ENCODE data around the gene MRPS30.
"Not testable (repeated sequence)": the region's sequence is repeated elsewhere in the genome, so short reads cannot be mapped to it uniquely, and the experiment has no call there.

MRPS30 gene

DNA sequence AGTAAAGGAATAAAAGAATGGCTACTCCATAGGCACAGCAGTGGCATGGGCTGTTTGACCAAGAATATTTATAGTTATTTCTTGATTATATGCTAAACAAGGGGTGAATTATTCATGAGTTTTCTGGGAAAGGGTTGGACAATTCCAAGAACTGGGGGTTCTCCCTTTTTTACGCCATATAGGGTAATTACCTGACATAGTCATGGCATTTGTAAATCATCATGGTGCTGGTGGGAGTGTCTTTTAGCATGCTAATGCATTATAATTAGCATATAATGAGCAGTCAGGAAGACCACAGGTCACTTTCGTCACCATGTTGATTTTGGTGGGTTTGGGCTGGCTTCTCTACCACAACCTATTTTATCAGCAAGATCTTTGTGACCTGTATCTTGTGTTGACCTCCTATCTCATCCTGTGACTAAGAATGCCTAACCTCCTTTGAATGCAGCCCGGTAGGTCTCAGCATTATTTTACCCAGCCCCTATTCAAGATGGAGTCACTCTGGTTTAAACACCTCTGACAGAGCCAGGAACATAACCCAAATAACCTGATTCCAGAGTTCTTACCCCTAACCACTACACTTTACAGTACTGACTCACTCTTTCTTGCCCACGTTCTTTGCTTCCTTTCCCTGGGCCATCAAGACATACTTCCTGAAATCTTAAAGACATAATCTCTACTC is 25.0 kb upstream of the MRPS30 start:
- Histone ChIP-seq H3K27ac (replicated peaks; ENCODE audit: low read length) (no peak overlapping the region), H4K8ac (ENCODE audit: low read depth, low read length) (no peak overlapping the region), H3K9me3 (replicated peaks in 1 of 2; ENCODE audit: control insufficient read depth in 2 of 2, insufficient read depth in 1 of 2, low read depth in 1 of 2, low read length in 2 of 2) (peaks cover 1 to 25% of the 10 kb centered on the region in 2 donors), H2BK15ac (ENCODE audit: low read length) (no peak overlapping the region), H3K23ac (ENCODE audit: low read depth, low read length, poor library complexity) (no peak overlapping the region), H2BK12ac (ENCODE audit: low read length) (no peak overlapping the region), H2AK5ac (ENCODE audit: low read depth, low read length) (no peak overlapping the region), H3K79me1 (ENCODE audit: low read depth, low read length) (no peaks in the 10 kb centered on the region), H3K36me3 (replicated peaks in 1 of 2; ENCODE audit: control insufficient read depth in 2 of 2, insufficient read depth in 2 of 2, low read length in 2 of 2) (no peaks in the 10 kb centered on the region), H3K27me3 (ENCODE audit: control insufficient read depth in 3 of 3, insufficient read depth in 3 of 3, low read depth in 1 of 3, low read length in 3 of 3) (no peaks in the 10 kb centered on the region), H3K4me3 (ENCODE audit: low read length in 2 of 2) (no peak overlapping the region), H2BK5ac (ENCODE audit: low read length) (no peak overlapping the region), H3K4me1 (ENCODE audit: control insufficient read depth in 2 of 2, insufficient read depth in 1 of 2, low read depth in 1 of 2, low read length in 2 of 2) (no peaks in the 10 kb centered on the region), H2AFZ (ENCODE audit: low read length) (no peak overlapping the region), H3K9ac (ENCODE audit: low read depth, low read length, poor library complexity) (no peak overlapping the region), H4K91ac (ENCODE audit: low read depth, low read length, poor library complexity) (no peak overlapping the region), H2BK120ac (ENCODE audit: low read depth, low read length) (no peak overlapping the region), H3K14ac (ENCODE audit: low read length) (no peak overlapping the region), H3K4me2 (ENCODE audit: insufficient read depth, low read length, poor library complexity, severe bottlenecking) (no peak overlapping the region), H3K4ac (ENCODE audit: low read length) (no peak overlapping the region), H3K18ac (ENCODE audit: low read length) (no peak overlapping the region)
- no peak for DNase-seq (ENCODE audit: low spot score)
- WGBS, 2 donors (ENCODE audit: extremely low coverage in 2 of 2, insufficient read length in 2 of 2, insufficient replicate concordance in 1 of 2): no CpG with 5 or more reads among the region's 4 CpGs

GRCh38 chr5:44787731-44788130 is 21.0 kb upstream of the MRPS30 start:
- DNase-seq (ENCODE audit: low spot score): no peak
- Histone ChIP-seq H2AFZ (ENCODE audit: low read length) (no peak overlapping the region), H4K8ac (ENCODE audit: low read depth, low read length) (no peak overlapping the region), H3K4me1 (ENCODE audit: control insufficient read depth in 2 of 2, insufficient read depth in 1 of 2, low read depth in 1 of 2, low read length in 2 of 2) (no peaks in the 10 kb centered on the region), H3K27me3 (ENCODE audit: control insufficient read depth in 3 of 3, insufficient read depth in 3 of 3, low read depth in 1 of 3, low read length in 3 of 3) (no peaks in the 10 kb centered on the region), H3K36me3 (replicated peaks in 1 of 2; ENCODE audit: control insufficient read depth in 2 of 2, insufficient read depth in 2 of 2, low read length in 2 of 2) (no peaks in the 10 kb centered on the region), H2AK5ac (ENCODE audit: low read depth, low read length) (no peak overlapping the region), H2BK12ac (ENCODE audit: low read length) (no peak overlapping the region), H3K18ac (ENCODE audit: low read length) (no peak overlapping the region), H3K23ac (ENCODE audit: low read depth, low read length, poor library complexity) (no peak overlapping the region), H3K9me3 (replicated peaks in 1 of 2; ENCODE audit: control insufficient read depth in 2 of 2, insufficient read depth in 1 of 2, low read depth in 1 of 2, low read length in 2 of 2) (peaks cover 1 to 27% of the 10 kb centered on the region in 2 donors), H3K14ac (ENCODE audit: low read length) (no peak overlapping the region), H3K27ac (replicated peaks; ENCODE audit: low read length) (no peak overlapping the region), H4K91ac (ENCODE audit: low read depth, low read length, poor library complexity) (no peak overlapping the region), H3K9ac (ENCODE audit: low read depth, low read length, poor library complexity) (no peak overlapping the region), H3K4ac (ENCODE audit: low read length) (no peak overlapping the region), H3K4me2 (ENCODE audit: insufficient read depth, low read length, poor library complexity, severe bottlenecking) (no peak overlapping the region), H2BK5ac (ENCODE audit: low read length) (no peak overlapping the region), H3K79me1 (ENCODE audit: low read depth, low read length) (no peaks in the 10 kb centered on the region), H2BK15ac (ENCODE audit: low read length) (no peak overlapping the region), H3K4me3 (ENCODE audit: low read length in 2 of 2) (no peak overlapping the region), H2BK120ac (ENCODE audit: low read depth, low read length) (no peak overlapping the region)
- WGBS, 2 donors (ENCODE audit: extremely low coverage in 2 of 2, insufficient read length in 2 of 2, insufficient replicate concordance in 1 of 2): no CpG with 5 or more reads among the region's 3 CpGs

DNA sequence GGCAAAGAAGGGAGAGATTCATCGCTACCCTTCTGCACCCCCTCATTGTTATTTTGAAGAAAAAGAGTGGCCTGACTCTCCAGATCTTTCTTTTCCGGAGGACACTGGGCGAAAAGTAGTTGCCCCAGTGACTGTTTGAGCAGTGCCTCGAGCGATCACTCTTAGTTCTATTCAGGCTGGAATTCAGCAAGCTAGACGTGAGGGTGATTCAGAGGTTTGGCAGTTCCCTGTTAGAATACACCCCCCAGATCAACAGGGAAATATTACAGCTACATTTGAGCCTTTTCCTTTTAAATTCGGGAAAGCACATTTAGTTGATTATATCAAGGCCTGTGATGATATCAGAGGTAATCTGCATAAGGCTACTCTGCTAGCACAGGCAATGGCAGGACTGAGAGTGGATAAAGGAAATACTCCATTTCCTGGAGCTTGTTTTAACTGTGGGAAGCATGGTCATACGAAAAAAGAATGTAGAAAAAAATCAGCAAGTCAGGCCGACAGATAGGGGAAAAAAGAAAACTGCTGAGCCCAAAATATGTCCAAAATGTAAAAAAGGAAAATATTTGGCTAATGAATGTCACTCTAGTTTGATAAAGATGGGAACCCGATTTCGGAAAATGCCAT is 19.3 kb upstream of the MRPS30 start:
- H2BK120ac ChIP-seq (ENCODE audit: low read depth, low read length); H3K23ac ChIP-seq (ENCODE audit: low read depth, low read length, poor library complexity); H3K4ac ChIP-seq (ENCODE audit: low read length); H3K79me1 ChIP-seq (ENCODE audit: low read depth, low read length); H2AK5ac ChIP-seq (ENCODE audit: low read depth, low read length); H4K8ac ChIP-seq (ENCODE audit: low read depth, low read length); H2AFZ ChIP-seq (ENCODE audit: low read length); H2BK15ac ChIP-seq (ENCODE audit: low read length); H3K4me2 ChIP-seq (ENCODE audit: insufficient read depth, low read length, poor library complexity, severe bottlenecking); H2BK5ac ChIP-seq (ENCODE audit: low read length); H3K4me1 ChIP-seq (ENCODE audit: control insufficient read depth in 2 of 2, insufficient read depth in 1 of 2, low read depth in 1 of 2, low read length in 2 of 2); H3K9ac ChIP-seq (ENCODE audit: low read depth, low read length, poor library complexity); H3K4me3 ChIP-seq (ENCODE audit: low read length in 2 of 2); H3K18ac ChIP-seq (ENCODE audit: low read length); H2BK12ac ChIP-seq (ENCODE audit: low read length); H4K91ac ChIP-seq (ENCODE audit: low read depth, low read length, poor library complexity); H3K27ac ChIP-seq (replicated peaks; ENCODE audit: low read length); DNase-seq (ENCODE audit: low spot score); H3K36me3 ChIP-seq (replicated peaks in 1 of 2; ENCODE audit: control insufficient read depth in 2 of 2, insufficient read depth in 2 of 2, low read length in 2 of 2); H3K27me3 ChIP-seq (ENCODE audit: control insufficient read depth in 3 of 3, insufficient read depth in 3 of 3, low read depth in 1 of 3, low read length in 3 of 3); H3K14ac ChIP-seq (ENCODE audit: low read length): not testable (repeated sequence)
- no CpG with 5 or more reads among the region's 11 CpGs for WGBS, 2 donors (ENCODE audit: extremely low coverage in 2 of 2, insufficient read length in 2 of 2, insufficient replicate concordance in 1 of 2)
- H3K9me3 ChIP-seq (replicated peaks in 1 of 2; ENCODE audit: control insufficient read depth in 2 of 2, insufficient read depth in 1 of 2, low read depth in 1 of 2, low read length in 2 of 2): peaks cover 6 to 40% of the 10 kb centered on the region in 2 donors

GRCh38 chr5:44792031-44792673 is 16.6 kb upstream of the MRPS30 start:
- H3K14ac ChIP-seq (ENCODE audit: low read length); H3K36me3 ChIP-seq (replicated peaks in 1 of 2; ENCODE audit: control insufficient read depth in 2 of 2, insufficient read depth in 2 of 2, low read length in 2 of 2); H4K8ac ChIP-seq (ENCODE audit: low read depth, low read length); H3K27me3 ChIP-seq (ENCODE audit: control insufficient read depth in 3 of 3, insufficient read depth in 3 of 3, low read depth in 1 of 3, low read length in 3 of 3); H3K4ac ChIP-seq (ENCODE audit: low read length); H2BK12ac ChIP-seq (ENCODE audit: low read length); H2BK120ac ChIP-seq (ENCODE audit: low read depth, low read length); H3K27ac ChIP-seq (replicated peaks; ENCODE audit: low read length); H2BK5ac ChIP-seq (ENCODE audit: low read length); H3K4me1 ChIP-seq (ENCODE audit: control insufficient read depth in 2 of 2, insufficient read depth in 1 of 2, low read depth in 1 of 2, low read length in 2 of 2); DNase-seq (ENCODE audit: low spot score); H2AFZ ChIP-seq (ENCODE audit: low read length); H3K9ac ChIP-seq (ENCODE audit: low read depth, low read length, poor library complexity); H3K79me1 ChIP-seq (ENCODE audit: low read depth, low read length); H3K4me2 ChIP-seq (ENCODE audit: insufficient read depth, low read length, poor library complexity, severe bottlenecking); H2AK5ac ChIP-seq (ENCODE audit: low read depth, low read length); H4K91ac ChIP-seq (ENCODE audit: low read depth, low read length, poor library complexity); H2BK15ac ChIP-seq (ENCODE audit: low read length); H3K4me3 ChIP-seq (ENCODE audit: low read length in 2 of 2); H3K23ac ChIP-seq (ENCODE audit: low read depth, low read length, poor library complexity); H3K18ac ChIP-seq (ENCODE audit: low read length): not testable (repeated sequence)
- peaks cover 7 to 37% of the 10 kb centered on the region in 2 donors for H3K9me3 ChIP-seq (replicated peaks in 1 of 2; ENCODE audit: control insufficient read depth in 2 of 2, insufficient read depth in 1 of 2, low read depth in 1 of 2, low read length in 2 of 2)
- WGBS, 2 donors (ENCODE audit: extremely low coverage in 2 of 2, insufficient read length in 2 of 2, insufficient replicate concordance in 1 of 2): no CpG with 5 or more reads among the region's 8 CpGs

All from neuronal stem cell (in vitro differentiated cells).